ENCODE measurements around the gene GTPBP4. TPM values are rescaled to one million over a fixed set of nuclear protein-coding genes. Genes with fewer than 3 reads are reported as not detected.
"Not testable (repeated sequence)": the region's sequence is repeated elsewhere in the genome, so short reads cannot be mapped to it uniquely, and the experiment has no call there.

GTPBP4 gene
- total and polyA plus RNA-seq, 2 donors (not counting 1 experiment from before 2014, with no cell fraction given), result 28.7 to 34.4 TPM

GRCh38 chr10:1009071-1009494, 20.8 kb downstream of the GTPBP4 start:
- Histone ChIP-seq H3K4me3 (replicated peaks in 1 of 4; ENCODE audit: control extremely low read depth in 1 of 4, insufficient read depth in 1 of 4, low read depth in 3 of 4, low read length in 4 of 4) (no peak overlapping the region), H3K9ac (ENCODE audit: insufficient read depth, low read length) (no peak overlapping the region), H3K4me2 (ENCODE audit: extremely low read depth, insufficient read depth, low read length) (no peak overlapping the region), H3K4me1 (ENCODE audit: control insufficient read depth, extremely low read depth, insufficient read depth, low read length) (no peaks in the 10 kb centered on the region), H3K36me3 (ENCODE audit: control insufficient read depth, insufficient read depth, low read length) (peaks cover 33% of the 10 kb centered on the region), H3K27me3 (ENCODE audit: control insufficient read depth, insufficient read depth, low read length) (no peaks in the 10 kb centered on the region), H3K27ac (ENCODE audit: insufficient read depth, low read length) (no peak overlapping the region), H3K9me3 (ENCODE audit: control insufficient read depth, insufficient read depth, low read depth, low read length) (no peaks in the 10 kb centered on the region), H3K79me2 (ENCODE audit: control insufficient read depth, insufficient read depth, low read length) (no peaks in the 10 kb centered on the region), H2AFZ (ENCODE audit: low read length) (no peak overlapping the region), H4K20me1 (ENCODE audit: control insufficient read depth, extremely low read depth, insufficient read depth, low read length) (no peaks in the 10 kb centered on the region)
- no peak for DNase-seq (ENCODE audit: low read depth in 2 of 2)
- TF ChIP-seq CTCF (conservative IDR thresholded peaks at IDR 0.05 in 1 of 2, IDR thresholded peaks at IDR 0.05 in 1 of 2; ENCODE audit: low read depth in 1 of 2, low read length in 2 of 2), result no peak
- no peak for TF ChIP-seq EZH2 (IDR thresholded peaks at IDR 0.05; ENCODE audit: low read length, missing control alignments)

- H3K9ac ChIP-seq (ENCODE audit: insufficient read depth, low read length); H4K20me1 ChIP-seq (ENCODE audit: control insufficient read depth, extremely low read depth, insufficient read depth, low read length); H3K4me2 ChIP-seq (ENCODE audit: extremely low read depth, insufficient read depth, low read length); H3K4me1 ChIP-seq (ENCODE audit: control insufficient read depth, extremely low read depth, insufficient read depth, low read length); H3K4me3 ChIP-seq (replicated peaks in 1 of 4; ENCODE audit: control extremely low read depth in 1 of 4, insufficient read depth in 1 of 4, low read depth in 3 of 4, low read length in 4 of 4); H2AFZ ChIP-seq (ENCODE audit: low read length); H3K9me3 ChIP-seq (ENCODE audit: control insufficient read depth, insufficient read depth, low read depth, low read length); H3K79me2 ChIP-seq (ENCODE audit: control insufficient read depth, insufficient read depth, low read length); H3K27me3 ChIP-seq (ENCODE audit: control insufficient read depth, insufficient read depth, low read length); DNase-seq (ENCODE audit: low read depth in 2 of 2); H3K27ac ChIP-seq (ENCODE audit: insufficient read depth, low read length): not testable (repeated sequence)
- peaks cover 31% of the 10 kb centered on the region for H3K36me3 ChIP-seq (ENCODE audit: control insufficient read depth, insufficient read depth, low read length)
Measured at GRCh38 chr10:1009947-1010346, 21.7 kb downstream of the GTPBP4 start.

GRCh38 chr10:1010703-1011102, 22.5 kb downstream of the GTPBP4 start:
- H2AFZ ChIP-seq (ENCODE audit: low read length), result no peak overlapping the region
- no peak overlapping the region for H3K9ac ChIP-seq (ENCODE audit: insufficient read depth, low read length)
- H4K20me1 ChIP-seq (ENCODE audit: control insufficient read depth, extremely low read depth, insufficient read depth, low read length), result no peaks in the 10 kb centered on the region
- no peaks in the 10 kb centered on the region for H3K79me2 ChIP-seq (ENCODE audit: control insufficient read depth, insufficient read depth, low read length)
- H3K27me3 ChIP-seq (ENCODE audit: control insufficient read depth, insufficient read depth, low read length), result no peaks in the 10 kb centered on the region
- TF ChIP-seq EZH2 (IDR thresholded peaks at IDR 0.05; ENCODE audit: low read length, missing control alignments) (no peak), CTCF (conservative IDR thresholded peaks at IDR 0.05 in 1 of 2, IDR thresholded peaks at IDR 0.05 in 1 of 2; ENCODE audit: low read depth in 1 of 2, low read length in 2 of 2) (no peak)
- H3K4me2 ChIP-seq (ENCODE audit: extremely low read depth, insufficient read depth, low read length), result no peak overlapping the region
- H3K4me3 ChIP-seq (replicated peaks in 1 of 4; ENCODE audit: control extremely low read depth in 1 of 4, insufficient read depth in 1 of 4, low read depth in 3 of 4, low read length in 4 of 4), result no peak overlapping the region
- H3K4me1 ChIP-seq (ENCODE audit: control insufficient read depth, extremely low read depth, insufficient read depth, low read length), result no peaks in the 10 kb centered on the region
- H3K36me3 ChIP-seq (ENCODE audit: control insufficient read depth, insufficient read depth, low read length), result peaks cover 32% of the 10 kb centered on the region
- DNase-seq (ENCODE audit: low read depth in 2 of 2), result no peak
- H3K27ac ChIP-seq (ENCODE audit: insufficient read depth, low read length), result no peak overlapping the region
- no peaks in the 10 kb centered on the region for H3K9me3 ChIP-seq (ENCODE audit: control insufficient read depth, insufficient read depth, low read depth, low read length)
